Type B pancreatic cell (in vitro differentiated cells): ENCODE data around the gene FMN1. TPM values are rescaled to one million over a fixed set of nuclear protein-coding genes. Genes with fewer than 3 reads are reported as not detected.

Source experiments
- DNase-seq: peaks from one replicate; pipeline ENCODE4 v3.0.0; 2021; ENCODE audit warnings: mixed read lengths; ENCODE audit not compliant: unreplicated experiment; ENCODE audit errors: extremely low spot score
- H3K27ac Mint-ChIP-seq: 2 replicates; pipeline ENCODE4 v1.8.0; 2021; ENCODE audit warnings: mild to moderate bottlenecking, mixed read lengths
- H3K27me3 Mint-ChIP-seq: 2 replicates; pipeline ENCODE4 v1.8.0; 2021; ENCODE audit warnings: mixed read lengths
- H3K36me3 Mint-ChIP-seq: 2 replicates; pipeline ENCODE4 v1.8.0; 2021; ENCODE audit warnings: mixed read lengths
- H3K4me1 Mint-ChIP-seq: one replicate; pipeline ENCODE4 v1.8.0; 2021; ENCODE audit warnings: mixed read lengths; ENCODE audit not compliant: unreplicated experiment
- H3K4me3 Mint-ChIP-seq: 2 replicates; pipeline ENCODE4 v1.8.0; 2021; ENCODE audit warnings: mild to moderate bottlenecking, mixed read lengths
- H3K9me3 Mint-ChIP-seq: 2 replicates; pipeline ENCODE4 v1.8.0; 2021; ENCODE audit warnings: mixed read lengths
- CTCF ChIP-seq: fragments of 200-600 bp; sonication (generic); conservative IDR thresholded peaks from 2 replicates; pipeline ENCODE4 v1.5.0; 2021; ENCODE audit warnings: antibody characterized with exemption, mild to moderate bottlenecking
- total RNA-seq: library from RNA; stranded (reverse); gene quantifications from 2 replicates; pipeline ENCODE4 v1.2.1, GENCODE V29; 2021; ENCODE audit warnings: low replicate concordance

Gene FMN1
- total RNA-seq, 1 donor from 2014 or later: 22.1 TPM

DNA sequence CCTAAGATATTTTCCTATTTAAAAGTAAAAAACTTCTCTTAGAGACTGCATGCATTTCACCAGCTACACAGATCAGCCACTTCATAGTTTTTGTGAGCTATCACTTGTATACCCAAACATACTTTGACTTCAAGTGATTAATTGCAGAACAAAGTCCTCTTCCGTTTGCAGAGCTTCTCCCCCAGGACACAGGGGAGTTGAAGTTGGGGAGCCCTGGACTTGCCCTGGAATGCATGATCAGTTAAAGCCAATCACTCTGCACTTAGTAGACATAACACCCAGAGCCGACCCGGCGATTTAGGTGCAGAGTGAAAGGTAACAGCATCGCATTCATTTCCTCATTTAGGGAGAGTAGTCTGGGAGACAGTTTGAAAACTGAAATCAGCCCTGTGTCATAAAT lies 406.6 kb downstream of the FMN1 start:
- Mint-ChIP-seq H3K4me3 (no peak overlapping the region), H3K4me1 (peaks cover 3% of the 10 kb centered on the region), H3K27ac (no peak overlapping the region), H3K27me3 (no peaks in the 10 kb centered on the region), H3K9me3 (no peaks in the 10 kb centered on the region), H3K36me3 (peaks cover 8% of the 10 kb centered on the region)
- no peak for TF ChIP-seq CTCF
- no peak for DNase-seq

DNA sequence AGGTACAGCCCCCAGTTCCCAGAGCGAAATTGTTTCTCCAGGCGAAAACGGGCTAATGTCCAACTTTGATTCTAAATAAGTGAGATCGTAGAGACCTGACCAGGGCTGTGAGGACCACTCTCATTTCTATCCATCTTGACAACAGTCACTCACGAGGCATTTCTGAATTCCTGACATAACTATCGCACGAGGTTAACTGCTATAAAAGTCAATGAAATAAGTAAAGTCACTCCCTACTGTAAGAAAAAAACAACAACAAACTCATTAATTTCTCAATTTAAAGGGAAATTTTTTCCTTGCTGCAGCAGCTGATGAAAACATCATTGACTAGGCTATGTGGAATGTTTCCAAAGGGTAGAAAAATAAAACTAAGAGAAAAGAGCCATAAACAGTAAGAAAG lies 407.6 kb downstream of the FMN1 start:
- H3K27ac Mint-ChIP-seq: no peak overlapping the region
- peaks cover 8% of the 10 kb centered on the region for H3K36me3 Mint-ChIP-seq
- no peak overlapping the region for H3K4me3 Mint-ChIP-seq
- H3K9me3 Mint-ChIP-seq: no peaks in the 10 kb centered on the region
- no peak for TF ChIP-seq CTCF
- H3K27me3 Mint-ChIP-seq: no peaks in the 10 kb centered on the region
- H3K4me1 Mint-ChIP-seq: peaks cover 3% of the 10 kb centered on the region
- DNase-seq: no peak

GRCh38 chr15:32784581-32784980 lies 409.9 kb downstream of the FMN1 start:
- Mint-ChIP-seq H3K27ac (no peak overlapping the region), H3K27me3 (no peaks in the 10 kb centered on the region), H3K36me3 (peaks cover 5% of the 10 kb centered on the region), H3K9me3 (no peaks in the 10 kb centered on the region), H3K4me3 (no peak overlapping the region), H3K4me1 (peaks cover 3% of the 10 kb centered on the region)
- TF ChIP-seq CTCF: no peak
- DNase-seq: no peak

DNA sequence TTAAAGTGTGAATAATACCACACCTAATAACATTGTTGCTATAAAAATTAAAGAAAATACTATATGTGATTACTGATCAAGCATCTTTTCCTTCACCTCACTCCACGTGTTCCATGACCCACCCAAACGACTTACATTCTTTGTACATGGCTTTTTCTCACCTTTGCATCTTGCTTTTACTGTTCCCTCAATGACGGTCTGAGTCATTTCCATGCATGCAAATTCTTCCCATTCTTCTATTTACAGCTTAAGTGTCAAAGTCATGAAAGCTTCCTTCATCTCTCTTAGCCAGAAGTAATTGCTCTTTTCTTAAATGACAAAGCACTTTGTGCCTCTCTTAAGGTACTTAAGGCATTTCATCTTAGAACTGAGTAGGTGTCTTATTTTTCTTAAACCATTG lies 412.7 kb downstream of the FMN1 start:
- peaks cover 4% of the 10 kb centered on the region for H3K36me3 Mint-ChIP-seq
- H3K27ac Mint-ChIP-seq: no peak overlapping the region
- no peaks in the 10 kb centered on the region for H3K27me3 Mint-ChIP-seq
- no peak for TF ChIP-seq CTCF
- DNase-seq: no peak
- H3K4me1 Mint-ChIP-seq: no peaks in the 10 kb centered on the region
- H3K9me3 Mint-ChIP-seq: no peaks in the 10 kb centered on the region
- H3K4me3 Mint-ChIP-seq: no peak overlapping the region

DNA sequence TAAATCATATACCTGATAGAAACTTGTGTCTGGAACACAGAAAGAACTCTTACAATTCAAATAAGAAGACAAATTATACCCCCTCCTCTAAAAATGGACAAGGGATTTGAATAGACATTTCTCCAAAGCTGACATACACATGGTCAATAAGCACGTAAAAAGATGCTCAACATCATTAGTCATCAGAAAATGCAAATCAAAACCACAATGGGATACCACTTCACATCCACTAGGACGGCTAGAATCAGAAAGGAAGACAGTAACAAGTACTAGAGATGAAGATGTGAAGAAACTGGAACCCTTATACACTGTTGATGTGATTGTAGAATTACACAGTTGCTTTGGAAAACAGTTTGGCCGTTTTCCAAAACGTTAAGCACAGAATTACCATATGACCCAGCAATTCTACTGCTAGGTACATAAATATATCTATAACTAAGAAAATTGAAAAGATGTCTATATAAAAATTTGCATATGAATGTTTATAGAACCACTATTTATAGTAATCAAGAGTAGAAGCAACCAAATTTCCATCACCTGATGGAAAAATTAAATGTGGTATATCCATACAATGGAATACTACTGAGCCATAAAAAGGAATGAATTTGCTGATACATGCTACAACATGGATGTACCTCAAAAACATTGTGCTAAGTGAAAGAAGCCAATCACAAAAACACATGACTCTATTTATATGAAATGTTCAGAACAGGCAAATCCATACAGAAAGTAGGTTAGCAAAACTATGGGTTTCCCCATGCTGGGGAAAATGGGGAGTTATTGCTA lies 415.9 kb downstream of the FMN1 start:
- no peaks in the 10 kb centered on the region for H3K4me1 Mint-ChIP-seq
- H3K27ac Mint-ChIP-seq: no peak overlapping the region
- no peak overlapping the region for H3K4me3 Mint-ChIP-seq
- no peak for DNase-seq
- peaks cover 21% of the 10 kb centered on the region for H3K36me3 Mint-ChIP-seq
- H3K9me3 Mint-ChIP-seq: no peaks in the 10 kb centered on the region
- no peaks in the 10 kb centered on the region for H3K27me3 Mint-ChIP-seq
- no peak for TF ChIP-seq CTCF
